HuH-7 (cell line): ENCODE results near the gene PKLR.

ENCODE experiments used
- DNase-seq: peaks from one replicate; pipeline ENCODE4 v3.0.0; 2011; ENCODE audit warnings: low spot score

The PKLR gene

DNA sequence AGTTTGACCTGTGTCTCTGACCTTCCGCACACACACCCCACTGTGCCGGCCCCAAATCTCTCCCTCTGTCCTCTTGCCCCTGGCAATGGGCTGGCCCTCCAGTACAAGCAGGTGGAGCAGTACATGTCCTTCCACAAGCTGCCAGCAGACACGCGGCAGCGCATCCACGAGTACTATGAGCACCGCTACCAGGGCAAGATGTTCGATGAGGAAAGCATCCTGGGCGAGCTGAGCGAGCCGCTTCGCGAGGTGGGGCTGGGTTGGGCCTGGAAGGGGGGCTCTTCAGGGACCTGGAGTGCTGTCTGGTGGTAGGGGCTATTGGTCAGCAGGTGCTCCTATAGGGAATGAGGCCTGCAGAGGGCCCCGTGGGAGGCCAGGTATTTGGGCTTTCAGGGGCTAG, 16.2 kb downstream of the PKLR start:
- DNase-seq: no peak

DNA sequence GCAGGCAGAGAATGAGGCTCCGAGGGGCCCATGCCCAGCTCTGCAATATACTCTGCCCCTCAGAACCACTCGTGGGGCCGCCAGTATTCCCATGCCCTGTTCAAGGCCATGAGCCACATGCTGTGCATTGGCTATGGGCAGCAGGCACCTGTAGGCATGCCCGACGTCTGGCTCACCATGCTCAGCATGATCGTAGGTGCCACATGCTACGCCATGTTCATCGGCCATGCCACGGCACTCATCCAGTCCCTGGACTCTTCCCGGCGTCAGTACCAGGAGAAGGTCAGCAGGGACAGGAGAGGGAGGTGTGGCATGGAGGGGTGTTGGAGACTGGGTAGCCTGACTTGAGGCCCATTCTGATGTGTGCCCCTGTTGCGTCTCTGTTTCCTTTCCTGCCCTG, 16.8 kb downstream of the PKLR start:
- no peak for DNase-seq

DNA sequence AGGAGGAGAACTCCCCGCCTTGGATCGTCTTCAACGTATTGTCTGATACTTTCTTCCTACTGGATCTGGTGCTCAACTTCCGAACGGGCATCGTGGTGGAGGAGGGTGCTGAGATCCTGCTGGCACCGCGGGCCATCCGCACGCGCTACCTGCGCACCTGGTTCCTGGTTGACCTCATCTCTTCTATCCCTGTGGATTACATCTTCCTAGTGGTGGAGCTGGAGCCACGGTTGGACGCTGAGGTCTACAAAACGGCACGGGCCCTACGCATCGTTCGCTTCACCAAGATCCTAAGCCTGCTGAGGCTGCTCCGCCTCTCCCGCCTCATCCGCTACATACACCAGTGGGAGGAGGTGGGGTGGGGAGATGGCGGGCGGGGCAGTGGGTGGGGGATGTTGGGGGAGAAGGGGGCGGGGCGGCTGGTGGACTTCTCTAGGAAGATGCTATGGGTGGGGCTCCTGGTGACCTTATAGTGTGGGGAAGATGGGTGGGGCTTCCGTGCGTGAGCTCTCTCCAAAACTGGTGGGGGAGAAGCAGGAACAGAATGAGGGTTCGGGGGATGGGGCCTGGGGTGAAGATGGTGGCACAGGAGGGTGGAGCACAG, 18.6 kb downstream of the PKLR start:
- no peak for DNase-seq

DNA sequence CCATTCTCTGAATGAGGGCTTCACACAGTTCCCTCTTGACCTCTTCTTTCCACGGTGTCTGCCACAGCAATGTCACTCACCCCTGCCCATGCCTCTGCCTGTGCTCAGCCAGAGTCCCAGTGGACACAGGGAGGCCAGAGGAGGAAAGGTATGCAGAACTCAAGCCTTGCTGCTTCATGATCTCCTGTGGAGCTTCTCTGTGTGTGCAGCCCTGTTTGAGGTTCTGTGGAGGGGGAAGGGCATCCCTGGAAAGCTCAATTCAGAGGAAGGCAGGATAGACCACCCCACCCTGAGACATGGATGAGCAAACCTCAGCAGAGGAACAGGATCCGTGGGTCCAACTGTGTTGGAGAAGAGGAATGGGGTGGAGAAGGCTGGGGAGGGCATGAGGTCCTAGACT, 22.0 kb downstream of the PKLR start:
- DNase-seq: no peak

DNA sequence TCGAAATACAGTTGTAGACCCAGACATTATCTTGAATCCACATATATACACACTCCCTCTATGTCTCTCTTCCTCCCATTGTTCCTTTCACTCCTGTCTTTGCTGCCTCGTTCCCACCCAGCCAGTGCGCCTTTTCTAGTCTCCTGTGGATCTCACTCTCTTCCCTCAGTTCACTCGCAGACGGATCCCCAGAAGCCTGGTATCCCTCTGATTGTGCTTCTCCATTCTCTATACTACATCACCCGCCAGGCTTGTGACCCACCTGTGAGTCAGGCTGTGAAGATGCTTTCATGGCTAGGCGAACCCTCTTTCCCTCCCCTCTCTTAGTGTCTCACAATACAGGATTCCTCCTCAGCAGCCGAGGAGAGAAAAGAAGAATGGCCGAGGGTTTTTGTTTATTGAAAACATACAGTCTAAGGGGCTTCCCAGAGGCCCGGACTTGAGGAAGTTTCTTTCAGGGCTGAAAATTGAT, 22.5 kb downstream of the PKLR start:
- DNase-seq: no peak

DNA sequence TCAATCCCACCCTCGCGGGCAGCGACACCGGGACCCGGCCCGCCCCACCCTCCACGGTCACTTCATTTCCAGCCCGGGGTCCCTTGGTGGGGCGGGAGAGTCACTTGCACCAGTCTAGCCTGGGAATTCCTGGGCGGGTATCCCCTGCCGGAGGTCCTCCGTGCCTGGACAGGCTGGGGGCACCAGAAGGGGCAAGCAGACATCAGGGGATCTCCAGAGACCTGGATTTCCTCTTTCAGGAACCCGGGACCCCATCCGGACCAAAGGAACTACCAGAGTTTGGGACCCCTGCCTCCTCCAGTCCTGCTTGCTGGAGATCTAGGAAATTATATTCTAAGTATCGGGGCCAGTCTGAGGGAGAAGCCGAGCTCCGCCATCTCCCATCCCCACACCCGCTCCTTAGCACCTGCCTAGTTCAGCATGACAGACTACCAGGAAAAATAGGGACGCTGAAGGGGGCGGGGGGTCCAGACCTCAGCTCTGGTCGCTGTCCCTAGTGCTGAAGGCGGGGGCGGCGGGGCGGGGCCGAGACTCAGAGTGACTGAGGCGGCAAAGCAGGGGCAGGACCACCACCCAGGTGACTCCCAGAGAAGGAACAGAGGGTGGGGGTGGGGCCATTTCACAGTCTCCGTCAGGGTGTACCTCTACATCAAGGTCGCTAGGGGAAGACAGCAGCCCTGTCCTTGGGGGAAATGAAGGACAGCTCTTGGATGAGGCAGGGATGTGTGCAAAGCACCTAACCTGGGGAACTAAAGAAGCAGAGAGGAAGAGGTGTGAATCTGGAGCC, 23.1 kb downstream of the PKLR start:
- DNase-seq: peak; percentile 92

DNA sequence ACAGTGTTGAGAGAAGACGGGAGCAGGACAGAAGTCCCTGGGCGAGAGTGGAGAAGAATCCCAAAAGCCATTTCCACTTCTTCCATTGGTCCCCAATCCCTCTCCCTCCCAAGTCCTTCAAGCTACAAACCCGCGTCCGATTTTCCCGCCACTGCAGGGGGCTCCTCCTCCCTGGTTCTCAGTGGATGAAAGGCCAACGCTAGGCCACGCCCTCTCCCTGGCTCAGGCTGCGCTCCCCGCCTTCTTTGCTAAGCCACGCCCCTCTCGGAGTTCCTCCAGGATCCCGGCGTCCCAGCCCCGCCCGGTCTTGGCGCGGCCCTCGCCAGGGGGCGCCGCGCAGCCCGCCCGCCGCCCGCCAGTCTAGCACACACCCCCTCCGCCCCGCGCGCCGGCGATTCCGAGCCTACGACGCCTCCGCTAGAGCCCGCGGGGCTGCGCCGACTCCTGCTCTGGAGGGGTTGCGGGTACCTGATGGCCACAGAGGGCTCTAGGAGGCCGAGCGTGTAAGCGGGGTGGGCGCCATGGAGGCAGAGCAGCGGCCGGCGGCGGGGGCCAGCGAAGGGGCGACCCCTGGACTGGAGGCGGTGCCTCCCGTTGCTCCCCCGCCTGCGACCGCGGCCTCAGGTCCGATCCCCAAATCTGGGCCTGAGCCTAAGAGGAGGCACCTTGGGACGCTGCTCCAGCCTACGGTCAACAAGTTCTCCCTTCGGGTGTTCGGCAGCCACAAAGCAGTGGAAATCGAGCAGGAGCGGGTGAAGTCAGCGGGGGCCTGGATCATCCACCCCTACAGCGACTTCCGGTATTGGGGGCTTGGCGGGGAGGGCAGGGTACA, 24.0 kb downstream of the PKLR start, which contains the start of gene HCN3:
HCN3 (plus strand) TSS at position 394 of the 832 bp plus-strand sequence; CDS start at position 522, 128 bp downstream.
- DNase-seq: peak; percentile 99

DNA sequence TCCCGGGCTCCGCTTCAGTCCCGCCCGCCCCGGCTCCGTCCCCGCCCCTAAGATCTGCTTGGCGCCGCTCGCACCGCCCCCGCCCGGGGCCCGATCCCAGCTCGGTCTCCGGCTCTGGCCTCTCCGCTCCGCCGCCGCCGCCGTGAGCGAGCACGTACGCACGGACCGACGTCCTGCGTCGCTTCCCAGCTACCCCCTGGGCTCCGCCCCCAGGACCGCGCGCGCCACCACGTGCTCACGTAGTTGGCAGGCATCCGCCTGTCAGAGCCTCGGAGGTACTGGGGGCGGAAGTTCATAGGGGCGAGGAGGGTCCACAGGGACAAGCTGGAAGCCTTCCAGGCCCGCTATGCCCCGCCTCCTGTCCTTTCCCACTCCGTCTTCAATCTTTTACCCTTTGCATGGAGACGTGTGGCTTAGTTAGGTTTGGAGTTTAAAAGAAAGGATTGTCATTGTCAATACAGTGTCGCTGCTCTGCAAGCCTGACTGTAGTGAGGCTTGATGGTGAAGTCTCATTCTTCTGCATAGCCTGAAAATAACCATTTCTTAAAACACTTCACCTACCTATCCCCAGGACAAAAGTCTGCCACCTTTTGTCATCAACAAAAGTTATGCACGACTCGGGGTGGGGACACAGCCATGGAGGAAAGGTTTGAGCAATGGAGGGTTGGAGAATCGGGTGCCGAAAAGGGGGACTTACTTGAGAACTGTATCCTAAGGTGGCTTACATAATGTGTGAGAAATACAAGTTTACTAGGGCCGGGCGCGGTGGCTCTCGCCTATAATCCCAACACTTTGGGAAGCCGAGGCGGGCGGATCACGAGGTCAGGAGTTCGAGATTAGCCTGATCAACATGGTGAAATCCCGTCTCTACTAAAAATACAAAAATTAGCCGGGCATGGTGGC, 27.6 kb downstream of the PKLR start, which contains the start of gene CLK2:
CLK2 (minus strand) TSS at position 162 of the 903 bp plus-strand sequence. CDS start 2,527 bp downstream, outside the sequence.
- DNase-seq: peak; percentile 100

DNA sequence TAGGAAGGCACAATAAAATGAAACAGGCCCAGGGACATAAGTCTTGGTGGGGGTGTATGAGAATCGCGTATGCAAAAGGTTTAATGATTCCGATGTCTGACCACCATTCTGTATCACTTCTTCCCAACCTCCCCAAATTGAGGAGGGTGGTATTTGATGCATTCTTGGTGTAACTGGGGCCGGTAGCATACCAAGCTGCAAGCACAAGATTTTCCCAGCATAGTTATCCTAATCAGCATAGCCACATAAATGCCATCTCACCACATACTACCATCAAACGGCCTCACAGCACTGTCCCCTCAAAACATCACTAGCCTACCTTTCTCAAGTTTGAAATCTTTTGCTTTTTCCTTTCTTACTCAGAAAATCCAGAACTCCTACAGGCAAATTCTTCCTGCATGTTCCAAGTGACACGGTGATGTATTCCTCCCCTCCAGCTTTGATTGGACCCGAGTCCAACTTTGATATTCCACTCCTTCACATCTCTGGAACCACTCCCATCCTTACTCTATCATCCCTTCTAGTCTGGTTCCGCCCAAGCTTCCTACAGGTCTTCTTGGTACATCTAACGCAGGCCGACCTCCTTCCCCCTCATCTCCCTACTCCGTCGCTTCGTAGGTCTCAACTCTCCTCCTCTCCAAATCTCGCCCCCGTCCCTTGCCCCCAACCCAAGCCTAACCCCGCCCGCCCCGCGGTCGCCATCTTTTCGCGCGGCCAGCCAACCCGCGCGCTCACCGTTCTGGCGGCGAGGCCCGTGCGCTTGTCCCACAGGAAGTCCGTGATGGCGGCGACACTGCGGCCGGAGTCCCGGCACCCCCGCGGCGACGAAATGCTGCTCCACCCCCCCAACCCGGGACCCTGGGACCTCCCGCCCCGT, 28.5 kb downstream of the PKLR start:
- peak; percentile 64 for DNase-seq

DNA sequence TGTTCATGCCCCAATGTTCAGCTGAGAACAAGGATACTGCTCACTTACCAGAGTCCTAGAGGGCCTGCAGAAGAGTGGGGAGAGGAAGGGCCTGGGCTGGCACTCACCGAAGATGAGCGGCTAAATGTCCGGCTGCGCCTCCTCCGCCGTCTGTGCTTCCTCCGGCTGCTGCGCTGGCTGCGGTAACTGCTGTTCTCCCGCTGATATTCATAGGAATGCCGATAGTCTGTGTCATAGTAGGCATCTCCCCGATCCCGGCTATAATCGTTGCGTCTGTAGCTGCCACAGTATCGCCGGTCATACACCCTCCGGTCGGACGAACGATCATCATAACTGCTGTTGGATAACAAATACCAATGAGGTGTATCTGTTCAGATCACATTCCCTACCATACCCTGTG, 31.9 kb downstream of the PKLR start:
- DNase-seq: no peak

DNA sequence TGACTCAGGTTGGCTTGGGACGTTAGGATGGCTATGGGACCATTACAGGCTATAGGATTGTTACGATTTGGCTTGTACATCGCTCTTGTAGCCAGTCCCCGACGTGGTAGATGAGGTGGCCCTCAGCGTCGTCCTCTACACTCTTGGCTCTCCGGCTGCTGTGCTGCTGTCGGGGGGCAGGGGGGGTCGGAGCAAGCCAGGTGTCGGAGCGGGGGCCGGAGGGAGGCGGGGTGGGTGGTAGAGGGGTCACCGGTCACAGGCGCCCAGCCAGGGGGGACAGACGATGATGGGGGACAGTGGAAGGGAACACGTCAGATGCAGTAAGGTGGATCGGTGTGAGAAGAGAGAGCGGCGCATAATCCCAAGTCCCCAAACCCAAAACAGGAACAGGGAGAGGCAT, 32.6 kb downstream of the PKLR start:
- DNase-seq: no peak

DNA sequence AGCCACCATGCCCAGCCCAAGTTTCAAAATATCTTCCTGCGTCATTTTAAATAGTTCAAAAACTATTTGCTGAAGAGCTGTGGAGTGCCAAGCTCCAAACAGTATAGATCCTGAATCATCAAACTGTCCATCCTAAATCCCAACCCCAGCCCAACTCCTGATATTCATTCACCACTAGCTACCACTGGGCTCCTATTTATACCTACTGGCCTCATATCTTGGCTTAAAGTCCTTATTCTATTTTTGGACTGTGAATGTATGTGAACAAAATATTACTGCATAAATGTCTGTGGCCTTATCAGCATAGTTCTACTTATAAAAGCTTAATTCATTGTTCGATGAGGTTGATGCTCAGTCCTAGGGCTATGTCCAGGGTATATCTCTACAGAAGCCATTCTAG, 33.9 kb downstream of the PKLR start:
- no peak for DNase-seq

DNA sequence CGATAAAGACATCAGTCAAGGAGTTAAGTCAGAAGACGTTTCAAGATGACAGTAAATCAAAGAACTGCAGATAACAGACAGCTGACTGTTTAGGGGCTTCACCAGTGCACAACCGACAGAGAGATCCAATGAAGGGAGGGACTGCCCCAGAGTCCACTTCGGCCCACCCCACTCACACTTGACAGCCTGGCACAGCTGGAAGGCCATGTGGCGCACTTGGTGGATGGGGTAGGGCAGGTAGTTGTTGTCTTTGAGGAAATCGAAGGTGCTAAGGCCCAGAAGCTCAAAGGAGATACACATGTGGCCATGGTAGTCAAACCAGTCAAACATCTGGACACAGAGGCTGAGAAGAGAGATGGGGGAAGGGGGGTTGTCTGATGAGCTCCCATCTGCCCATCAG, 34.7 kb downstream of the PKLR start:
- DNase-seq: no peak

DNA sequence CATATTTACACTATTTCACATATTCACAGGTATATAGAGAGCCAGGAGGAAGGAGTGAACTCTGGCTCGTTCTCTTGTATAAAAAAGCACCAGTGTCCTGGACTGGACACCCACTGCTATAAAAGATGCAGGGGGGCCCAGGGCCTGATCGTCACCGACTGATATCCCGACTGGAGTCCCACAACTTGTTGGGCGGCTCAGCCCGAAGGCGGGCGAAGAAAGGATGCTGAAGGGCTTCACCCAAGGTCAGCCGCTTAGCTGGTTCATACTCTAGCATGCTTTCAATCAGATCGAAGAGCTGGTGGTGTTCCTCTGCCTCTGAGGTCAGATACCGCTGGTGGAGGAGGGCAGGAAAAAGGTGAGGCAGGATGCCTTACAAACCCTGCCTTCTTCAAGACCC, 38.2 kb downstream of the PKLR start:
- no peak for DNase-seq

DNA sequence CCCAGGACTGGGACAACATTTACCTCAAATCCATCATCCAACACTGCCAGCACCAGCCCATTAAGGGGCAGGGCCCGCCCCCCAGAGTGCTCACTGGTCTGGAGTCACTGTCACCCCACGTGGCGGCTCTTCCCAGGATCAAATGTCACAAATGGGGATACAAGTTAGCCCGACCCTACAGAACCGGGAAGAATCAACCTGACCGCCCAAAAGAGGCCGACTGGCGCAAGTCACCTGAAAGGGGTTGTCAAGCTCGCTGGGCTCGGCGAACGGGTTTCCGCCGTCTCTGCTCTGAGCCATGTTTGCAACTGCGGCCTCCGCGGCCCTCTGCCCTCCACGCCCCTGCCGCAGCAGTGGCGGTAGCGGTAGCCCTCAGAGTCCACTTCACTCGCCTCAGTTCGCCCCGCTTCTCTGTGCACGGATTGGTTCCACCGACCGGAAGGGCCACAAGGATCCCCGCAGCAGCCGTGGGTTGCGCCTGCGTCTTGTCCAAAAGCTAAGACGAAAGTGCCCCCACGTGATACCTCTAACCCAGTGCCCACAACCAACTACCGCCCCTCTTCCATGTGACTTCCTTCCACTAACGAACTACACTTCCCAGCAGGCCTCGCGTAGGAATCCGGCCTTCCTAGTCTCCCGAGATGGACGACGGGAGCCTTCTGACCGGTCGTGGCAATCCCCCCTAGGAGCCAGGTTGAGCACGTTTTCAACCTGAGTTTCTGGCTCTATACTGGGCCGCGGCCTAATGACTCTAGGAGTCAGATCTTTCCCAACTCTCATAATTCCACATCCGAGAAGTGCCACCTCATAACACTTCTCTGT, 39.2 kb downstream of the PKLR start, which contains the start of gene SCAMP3:
SCAMP3 (minus strand) TSS at position 509 of the 822 bp plus-strand sequence; CDS start at position 300, 209 bp downstream.
- peak; percentile 99 for DNase-seq

DNA sequence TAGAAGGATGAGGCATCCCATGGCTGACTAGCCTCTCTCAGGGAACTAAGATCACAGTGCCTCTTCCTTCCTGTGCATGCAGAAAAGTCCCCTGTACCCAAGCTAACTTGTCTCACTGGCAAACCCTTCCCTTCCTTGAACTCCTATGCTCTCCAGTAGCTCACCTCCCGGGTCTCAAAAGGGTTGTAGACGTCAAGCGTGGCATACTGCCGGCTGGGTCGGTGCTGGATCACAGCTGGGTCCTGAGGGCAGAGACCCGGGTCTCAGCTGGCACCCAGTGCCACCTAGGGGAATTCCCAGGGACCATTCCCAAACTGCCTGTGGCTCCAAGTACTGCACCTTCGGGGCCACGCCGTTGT, 39.8 kb downstream of the PKLR start:
- no peak for DNase-seq

DNA sequence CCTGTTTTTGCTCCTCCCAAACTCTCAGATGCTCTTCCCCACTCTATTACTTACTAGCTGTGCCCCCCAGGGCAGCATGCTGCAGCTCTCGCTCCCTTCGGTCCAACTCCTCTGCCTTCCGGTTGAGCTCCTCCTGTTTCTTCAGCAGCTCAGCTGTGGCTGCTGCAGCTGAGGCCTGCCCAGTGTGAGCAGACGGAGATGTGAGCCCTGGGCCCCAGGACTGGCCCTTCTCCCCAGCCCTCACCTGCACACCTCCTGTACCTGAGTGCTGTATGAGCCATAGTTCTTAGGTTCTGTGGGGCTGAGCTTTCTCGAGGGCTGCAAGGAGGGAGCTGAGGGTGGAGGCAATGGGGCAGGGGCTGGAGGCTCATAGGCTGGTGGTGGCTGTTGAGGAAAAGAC, 41.0 kb downstream of the PKLR start:
- DNase-seq: no peak

DNA sequence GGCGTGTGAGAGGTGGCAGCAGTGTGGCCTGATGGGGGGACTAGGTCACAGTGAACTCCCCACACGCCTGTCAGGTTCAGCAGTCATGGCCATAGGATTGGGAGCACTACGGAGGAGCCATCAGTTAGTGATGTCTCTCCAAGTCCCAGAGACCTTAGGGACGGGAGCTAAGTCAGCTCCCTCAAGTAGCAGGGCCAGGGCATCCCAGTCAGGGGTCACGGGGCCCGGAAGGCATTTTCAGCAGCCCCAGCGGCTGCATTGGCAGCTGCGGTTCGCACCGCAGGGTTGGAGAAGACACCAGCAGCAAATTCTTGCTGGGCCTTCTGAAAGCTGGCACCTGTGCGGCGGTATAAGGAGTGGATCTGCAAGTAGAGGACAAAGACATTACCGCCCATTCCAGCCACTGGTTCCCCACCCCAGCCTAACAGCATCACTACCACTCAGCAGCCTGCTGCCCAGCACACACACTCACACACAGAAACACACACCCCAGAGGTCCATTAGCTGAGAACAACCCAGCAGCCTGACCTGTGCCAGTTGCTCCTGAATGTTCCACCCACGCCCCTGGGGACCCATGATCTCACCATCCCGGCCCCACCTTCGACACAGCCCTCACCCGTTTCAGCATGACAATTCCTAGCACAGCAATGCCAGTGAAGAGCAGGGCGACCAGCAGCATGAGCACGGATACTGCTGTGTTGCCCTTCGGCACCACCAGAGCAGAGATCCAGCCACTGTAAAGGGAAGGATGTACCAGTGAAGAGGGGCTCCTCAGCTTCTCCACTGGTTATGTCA, 45.0 kb downstream of the PKLR start:
- no peak for DNase-seq
